ENCODE results near the gene THOC1.
"Not testable (repeated sequence)": the region's sequence is repeated elsewhere in the genome, so short reads cannot be mapped to it uniquely, and the experiment has no call there.

The THOC1 gene, protein sequence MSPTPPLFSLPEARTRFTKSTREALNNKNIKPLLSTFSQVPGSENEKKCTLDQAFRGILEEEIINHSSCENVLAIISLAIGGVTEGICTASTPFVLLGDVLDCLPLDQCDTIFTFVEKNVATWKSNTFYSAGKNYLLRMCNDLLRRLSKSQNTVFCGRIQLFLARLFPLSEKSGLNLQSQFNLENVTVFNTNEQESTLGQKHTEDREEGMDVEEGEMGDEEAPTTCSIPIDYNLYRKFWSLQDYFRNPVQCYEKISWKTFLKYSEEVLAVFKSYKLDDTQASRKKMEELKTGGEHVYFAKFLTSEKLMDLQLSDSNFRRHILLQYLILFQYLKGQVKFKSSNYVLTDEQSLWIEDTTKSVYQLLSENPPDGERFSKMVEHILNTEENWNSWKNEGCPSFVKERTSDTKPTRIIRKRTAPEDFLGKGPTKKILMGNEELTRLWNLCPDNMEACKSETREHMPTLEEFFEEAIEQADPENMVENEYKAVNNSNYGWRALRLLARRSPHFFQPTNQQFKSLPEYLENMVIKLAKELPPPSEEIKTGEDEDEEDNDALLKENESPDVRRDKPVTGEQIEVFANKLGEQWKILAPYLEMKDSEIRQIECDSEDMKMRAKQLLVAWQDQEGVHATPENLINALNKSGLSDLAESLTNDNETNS

DNA sequence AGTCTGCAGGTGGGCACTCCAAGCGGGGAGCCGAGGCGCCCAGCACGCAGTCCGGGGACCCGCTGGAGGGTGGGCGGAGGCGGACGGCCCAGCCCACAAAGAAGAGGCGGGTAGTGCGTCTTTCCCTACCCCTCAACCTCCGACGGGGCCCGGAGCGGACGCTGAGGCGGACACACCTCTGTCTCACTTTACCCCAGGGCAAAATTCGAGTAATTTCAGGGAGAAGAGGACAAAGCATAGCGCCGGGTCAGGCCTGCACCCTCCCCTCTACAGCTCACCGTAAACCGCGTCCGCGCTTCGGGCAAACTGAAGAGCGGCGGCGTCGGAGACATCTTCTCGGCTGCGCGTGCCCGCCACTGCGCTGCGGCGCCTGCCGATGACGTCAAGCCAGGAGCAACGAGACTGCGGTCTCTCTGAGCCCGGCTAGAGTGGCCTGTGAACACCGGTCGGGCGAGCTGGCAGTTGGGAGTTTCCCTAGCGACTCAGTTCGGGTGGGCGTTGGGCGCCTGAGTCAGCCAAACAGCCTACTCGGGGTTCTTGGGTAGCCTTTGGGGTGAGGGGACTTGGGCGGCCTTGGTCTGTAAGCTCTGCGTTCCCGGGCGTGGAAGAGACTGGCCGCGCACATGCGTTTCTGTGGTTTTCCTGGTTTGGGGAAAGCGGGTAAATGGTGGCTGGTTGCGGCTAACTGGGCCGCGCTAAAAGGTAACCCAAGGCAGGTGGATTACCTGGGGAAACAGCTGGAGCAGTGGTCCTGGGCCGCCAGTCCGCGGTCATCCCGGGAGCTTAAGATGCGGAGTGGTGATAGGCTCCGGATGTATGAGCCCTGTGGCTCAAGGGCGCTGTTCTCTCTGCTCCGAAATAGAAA is at the start of gene THOC1:
THOC1 (minus strand) TSS at position 360 of the 865 bp plus-strand sequence; CDS start at position 332, 28 bp downstream.
- DNase-seq (ENCODE audit: low read depth), result peak; percentile 93

DNA sequence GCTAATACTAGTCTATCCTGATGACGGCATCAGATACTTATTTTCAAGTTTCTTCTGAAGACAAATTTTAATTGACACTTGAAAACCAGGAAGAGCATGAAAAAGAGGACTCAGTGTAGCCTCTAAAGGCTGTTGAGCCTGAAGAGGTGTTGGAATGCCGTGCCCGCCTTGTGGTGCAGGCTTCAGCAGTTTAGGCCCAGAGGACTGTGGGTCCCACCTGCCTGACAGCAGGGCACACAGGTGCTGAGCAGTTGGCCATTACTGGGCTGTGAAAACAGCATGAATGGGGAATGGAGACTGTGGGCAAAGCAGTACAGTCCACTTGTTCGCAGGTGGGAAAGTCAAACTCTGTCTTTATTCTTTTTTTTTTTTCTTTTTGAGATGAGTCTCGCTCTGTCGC is 49.8 kb upstream of the THOC1 start:
- DNase-seq (ENCODE audit: low read depth), result no peak

DNA sequence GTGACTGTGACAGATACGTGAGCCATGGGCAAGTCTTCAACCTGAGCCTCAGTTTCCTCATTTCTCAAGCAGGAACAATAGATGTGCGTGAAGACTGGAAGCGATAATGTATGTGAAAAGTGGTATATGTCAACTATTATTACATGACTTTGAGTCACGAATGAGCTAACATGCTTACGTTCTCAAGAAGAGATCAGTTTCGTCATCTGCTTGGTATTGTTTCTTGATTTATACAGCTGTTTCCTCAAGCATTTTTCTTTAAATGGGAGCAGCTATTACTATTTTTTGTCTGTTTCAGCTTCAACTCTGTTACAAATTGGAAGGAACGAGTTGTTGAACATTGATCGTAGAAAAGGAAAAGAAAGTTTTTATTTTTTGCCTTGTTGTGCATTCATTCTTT is 48.5 kb upstream of the THOC1 start:
- no peak for DNase-seq (ENCODE audit: low read depth)

DNA sequence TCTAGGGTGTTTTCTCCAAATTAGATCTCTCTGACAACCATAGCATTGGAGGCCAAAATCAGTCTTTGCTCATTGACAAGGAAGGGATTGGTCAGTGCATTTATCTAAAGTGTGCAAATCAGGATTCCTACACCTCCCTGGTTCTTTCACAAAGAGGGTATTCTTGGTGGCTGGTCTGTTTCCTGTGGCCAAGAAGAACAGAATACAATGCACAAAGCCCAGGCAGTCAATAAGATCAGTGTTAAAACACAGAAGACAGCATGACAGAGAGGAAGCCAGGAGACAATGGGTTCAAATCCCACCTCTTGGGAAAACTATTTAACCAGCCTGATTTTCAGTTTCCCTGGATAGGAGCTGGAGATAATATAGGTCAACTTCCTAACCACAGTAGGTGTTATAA is 46.1 kb upstream of the THOC1 start:
- DNase-seq (ENCODE audit: low read depth), result no peak

DNA sequence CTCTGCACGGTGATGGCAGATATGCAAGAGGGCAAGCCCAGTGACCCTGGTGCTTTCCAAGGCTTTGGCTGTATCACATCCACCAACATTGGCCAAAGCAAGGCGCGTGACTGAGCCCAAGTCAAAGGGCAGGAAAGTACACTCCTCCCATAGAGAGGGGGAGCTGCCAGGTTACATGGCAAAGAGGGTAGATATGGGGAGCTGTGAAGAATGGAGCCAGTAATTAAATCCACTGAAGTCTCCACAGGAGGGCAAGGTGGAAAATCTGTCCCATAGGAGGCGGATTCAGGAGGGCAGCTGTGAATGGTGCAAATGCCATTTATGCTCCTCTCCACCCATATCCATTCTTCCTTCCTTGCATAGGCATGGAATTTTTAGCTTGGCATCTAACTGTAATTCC is 44.6 kb upstream of the THOC1 start:
- no peak for DNase-seq (ENCODE audit: low read depth)

DNA sequence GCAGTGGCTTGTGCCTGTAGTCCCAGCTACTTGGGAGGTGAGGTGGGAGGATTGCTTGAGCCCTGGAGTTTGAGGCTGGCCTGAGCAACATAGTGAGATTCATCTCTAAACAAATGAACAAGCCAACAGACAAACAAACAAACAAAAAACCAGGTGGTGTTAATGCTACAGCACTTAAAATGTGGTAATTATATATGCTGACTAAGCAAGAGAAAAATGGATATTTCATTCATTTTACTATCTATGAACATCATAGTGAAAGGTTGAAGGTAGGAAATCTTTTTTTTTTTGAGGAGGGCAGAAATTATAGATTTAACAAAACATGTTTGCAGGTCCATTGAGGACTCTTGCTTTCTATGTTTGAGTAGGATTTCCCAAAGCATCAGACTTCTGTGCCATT is 42.2 kb upstream of the THOC1 start:
- DNase-seq (ENCODE audit: low read depth), result no peak

DNA sequence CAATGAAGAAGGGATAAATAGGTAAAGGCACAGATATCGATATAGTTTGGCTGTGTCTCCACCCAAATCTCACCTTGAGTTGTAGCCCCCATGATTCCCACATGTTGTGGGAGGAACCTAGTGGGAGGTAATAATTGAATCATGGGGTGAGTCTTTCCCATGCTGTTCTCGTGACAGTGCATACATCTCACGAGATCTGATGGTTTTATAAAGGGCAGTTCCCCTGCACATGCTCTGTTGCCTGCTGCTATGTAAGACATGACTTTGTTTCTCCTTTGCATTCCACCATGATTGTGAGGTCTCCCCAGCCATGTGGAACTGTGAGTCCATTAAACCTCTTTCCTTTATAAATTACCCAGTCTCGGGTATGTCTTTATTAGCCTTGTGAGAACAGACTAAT is 40.2 kb upstream of the THOC1 start:
- not testable (repeated sequence) for DNase-seq (ENCODE audit: low read depth)

DNA sequence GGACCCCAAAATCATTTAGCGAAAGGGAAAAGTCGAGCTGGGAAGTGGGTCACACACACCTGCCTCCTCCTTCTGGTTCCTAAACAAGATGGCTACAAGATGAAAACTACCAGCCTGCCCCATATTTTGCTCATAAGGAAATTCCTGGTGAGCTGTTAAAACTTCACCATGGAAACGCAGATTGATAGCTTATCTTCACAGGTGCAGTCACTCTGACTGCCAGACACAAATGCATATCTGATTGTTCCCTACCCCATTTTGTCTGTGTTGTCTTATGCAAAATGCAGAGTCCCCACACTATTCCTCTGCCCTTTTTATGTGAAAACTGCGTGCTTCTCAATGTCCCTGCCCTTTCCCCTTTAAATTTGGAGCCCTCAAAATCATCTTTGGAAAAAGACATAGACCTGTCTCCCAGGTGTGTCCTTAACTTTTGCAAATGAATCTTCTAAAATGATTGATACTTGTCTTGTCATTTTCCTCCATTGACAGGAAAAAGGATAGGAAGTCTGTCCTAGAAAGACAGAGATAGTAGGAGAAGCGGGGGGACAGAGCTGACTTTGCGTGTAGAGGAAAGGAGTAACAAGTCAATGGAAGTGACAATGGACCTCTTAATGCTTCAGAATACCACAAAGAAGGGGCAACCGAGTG is 38.9 kb upstream of the THOC1 start:
- DNase-seq (ENCODE audit: low read depth), result no peak

DNA sequence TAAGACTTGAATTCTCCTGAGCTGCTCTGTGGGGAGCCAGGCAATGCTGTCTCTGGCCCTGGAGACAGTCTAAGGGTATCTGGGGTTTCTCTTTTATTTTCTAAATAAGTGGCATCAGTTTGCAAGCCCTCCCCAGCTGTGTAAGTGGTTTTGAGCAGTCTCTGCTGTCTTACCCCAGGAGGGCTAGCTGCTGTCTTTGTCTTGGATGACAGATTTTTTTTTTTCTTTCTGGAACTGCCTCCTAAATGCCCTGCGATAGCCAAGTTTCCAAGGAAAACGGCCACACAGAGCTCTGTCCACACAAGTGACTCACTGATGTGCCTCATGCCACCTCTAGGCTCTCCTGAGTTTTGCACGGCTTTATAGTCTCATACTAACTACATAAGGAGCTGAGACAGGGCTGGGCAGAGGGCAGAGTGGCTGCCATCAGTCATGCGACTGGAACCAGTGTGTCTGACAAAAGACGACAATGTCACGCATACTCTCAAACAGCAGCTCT is 37.2 kb upstream of the THOC1 start:
- DNase-seq (ENCODE audit: low read depth), result no peak

DNA sequence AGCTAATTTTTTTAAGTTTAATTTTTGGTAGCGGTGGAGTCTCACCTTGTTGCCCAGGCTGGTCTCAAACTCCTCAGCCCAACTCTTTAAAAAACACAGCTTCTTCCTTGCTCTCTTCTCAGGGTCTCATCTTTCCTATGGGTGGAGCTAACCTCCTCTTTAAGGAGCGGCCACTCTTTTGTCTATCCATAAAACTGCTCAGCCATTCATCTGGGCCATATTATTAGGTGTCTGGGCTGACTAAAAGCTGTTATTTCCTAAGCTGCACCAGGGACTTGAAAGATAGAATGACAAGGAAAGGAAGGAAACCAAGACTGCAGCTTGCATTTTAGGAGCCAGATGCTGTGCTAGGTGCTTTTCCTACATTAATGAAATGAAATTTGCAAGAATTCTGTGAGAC is 35.8 kb upstream of the THOC1 start:
- DNase-seq (ENCODE audit: low read depth), result no peak

DNA sequence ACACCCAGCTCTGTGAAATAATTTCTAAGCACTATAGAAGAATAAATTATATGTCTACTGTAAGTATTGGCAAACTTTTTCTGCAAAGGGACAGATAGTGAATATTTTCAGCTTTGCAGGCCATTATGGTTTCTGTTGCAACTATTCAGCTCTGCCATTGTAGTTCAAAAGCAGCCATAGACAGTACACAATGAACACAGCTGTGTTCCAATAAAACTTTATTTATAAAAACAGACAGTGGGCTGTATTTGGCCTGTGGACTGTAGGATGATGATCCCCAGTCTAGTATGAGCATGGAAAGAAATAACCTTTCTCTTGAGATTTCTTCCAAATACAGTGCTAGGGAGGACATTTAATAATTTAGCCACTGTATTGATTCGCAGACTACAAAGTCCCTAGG is 35.2 kb upstream of the THOC1 start:
- DNase-seq (ENCODE audit: low read depth), result no peak

DNA sequence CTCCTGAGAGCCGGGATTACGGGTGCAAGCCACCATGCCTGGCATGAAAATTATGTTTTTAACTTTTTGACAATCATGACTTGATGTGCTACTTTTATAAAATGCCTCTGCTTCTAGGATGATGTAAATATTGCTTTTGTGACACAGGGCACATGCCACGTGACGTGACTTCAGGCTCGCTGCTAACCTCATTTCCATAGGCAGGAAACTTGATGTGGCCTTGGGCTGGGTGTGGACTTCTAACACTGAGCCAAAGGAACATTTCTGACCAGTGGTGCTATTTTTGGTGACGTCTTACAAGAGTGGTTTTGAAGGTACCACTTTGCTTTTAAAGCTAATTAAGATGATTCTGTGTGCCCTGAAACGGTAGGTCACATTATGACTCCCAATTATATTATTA is 34.2 kb upstream of the THOC1 start:
- no peak for DNase-seq (ENCODE audit: low read depth)

DNA sequence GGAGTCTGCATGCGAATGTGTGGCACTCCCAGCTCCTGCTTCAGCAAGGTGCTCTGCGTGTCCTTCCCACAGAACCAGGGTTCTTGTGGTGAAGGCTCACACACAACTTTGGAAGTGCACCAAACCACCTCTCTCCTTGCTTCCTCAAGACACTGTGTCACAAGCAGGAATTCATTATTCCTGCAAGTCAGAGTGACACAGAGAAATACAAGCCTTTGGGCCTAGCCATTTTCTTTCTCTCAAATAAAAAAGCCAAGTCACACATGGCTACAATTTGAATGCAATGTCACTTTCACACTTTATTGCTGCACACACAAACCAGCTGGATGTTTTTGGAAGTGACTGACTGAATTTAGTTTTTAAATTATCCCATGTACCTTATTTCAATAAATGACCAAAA is 30.1 kb upstream of the THOC1 start:
- no peak for DNase-seq (ENCODE audit: low read depth)

DNA sequence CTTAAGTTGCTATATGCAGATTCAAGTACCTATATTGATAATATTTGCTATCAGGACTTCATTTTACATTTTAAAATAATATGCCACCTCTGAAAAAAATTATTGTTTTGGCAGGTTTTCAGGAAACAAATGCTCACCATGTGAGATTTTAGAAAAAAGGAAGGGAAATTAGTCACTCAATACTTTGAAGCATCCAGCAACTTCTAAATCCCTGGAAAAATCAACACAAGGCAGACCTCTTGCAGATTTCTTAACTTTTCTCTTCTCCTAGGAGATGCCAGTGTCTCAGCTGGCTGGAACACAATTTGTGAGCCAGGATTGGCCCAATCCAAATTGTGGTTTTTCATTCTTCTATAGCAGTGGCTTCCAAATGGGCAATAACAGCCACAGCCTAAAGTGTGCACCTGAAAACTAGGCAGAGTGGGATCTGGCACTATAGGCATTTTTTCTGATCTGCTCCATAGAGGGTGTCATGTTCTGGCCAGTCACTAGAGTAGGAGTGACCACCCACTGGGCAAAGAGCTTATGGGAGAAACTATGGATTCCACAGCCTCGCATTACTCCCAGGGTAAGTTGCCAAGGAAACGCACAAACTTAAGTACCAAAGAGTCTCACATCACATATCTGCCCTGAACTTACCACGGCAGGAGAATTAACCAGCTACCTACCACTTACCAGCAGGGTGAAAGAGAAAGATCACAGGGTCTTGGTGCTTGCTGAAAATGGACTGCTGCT is 28.1 kb upstream of the THOC1 start:
- DNase-seq (ENCODE audit: low read depth), result no peak

DNA sequence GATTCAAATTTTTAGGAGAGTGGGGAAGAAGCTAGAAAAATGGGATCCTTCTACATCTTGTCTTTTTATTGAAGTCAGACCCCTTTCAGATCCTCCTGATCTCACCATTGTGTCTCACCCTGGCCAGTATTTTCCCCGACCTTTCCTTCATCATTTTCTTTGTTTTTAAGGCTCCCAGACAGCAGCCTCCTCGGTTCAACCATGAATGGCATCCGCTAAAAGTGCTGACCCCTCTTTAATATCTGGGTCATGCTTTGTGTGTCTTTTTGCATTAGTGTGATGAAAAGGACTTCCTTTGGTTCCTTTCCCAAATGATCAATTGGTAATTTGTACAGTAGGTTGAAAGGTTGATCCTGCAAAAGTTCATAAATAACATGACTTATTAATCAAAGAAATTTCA is 26.7 kb upstream of the THOC1 start:
- DNase-seq (ENCODE audit: low read depth), result no peak

DNA sequence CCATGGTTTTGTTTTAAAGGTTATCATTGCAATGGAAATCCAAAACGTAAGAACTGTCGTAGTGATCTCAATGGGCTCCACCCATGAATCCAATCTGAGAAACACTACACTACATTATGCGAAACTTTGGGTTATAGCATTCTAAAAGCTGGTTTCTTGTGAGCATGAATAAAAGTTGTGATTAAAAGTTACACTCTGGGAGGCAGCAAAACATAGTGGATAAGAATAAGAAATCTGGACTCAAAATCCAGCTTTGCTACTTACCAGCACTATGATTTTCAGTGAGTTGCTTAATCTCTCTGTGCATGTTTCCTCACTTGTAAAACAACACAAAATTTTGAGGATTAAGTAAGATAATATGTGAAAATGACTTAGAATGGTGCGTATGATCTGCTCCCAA is 25.7 kb upstream of the THOC1 start:
- DNase-seq (ENCODE audit: low read depth), result no peak

DNA sequence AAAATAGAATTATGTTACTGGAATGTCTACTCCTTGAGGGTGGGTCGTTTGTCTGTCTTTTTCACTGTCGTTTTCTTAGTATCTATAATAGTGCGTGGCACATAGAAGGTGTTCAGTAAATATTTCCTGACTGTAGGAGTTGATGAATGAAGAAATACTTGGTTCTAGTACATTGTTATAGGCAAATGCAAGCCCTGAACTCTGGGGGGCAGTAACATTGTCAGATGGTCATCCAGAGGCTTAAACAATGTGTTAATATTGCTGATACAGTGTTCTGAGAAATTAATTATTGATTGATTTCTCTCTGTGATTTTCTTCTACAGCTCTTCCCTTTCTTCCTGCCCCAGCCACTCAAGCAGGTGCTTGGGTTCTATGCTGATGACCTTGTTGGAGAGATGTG is 24.4 kb upstream of the THOC1 start:
- DNase-seq (ENCODE audit: low read depth), result no peak

DNA sequence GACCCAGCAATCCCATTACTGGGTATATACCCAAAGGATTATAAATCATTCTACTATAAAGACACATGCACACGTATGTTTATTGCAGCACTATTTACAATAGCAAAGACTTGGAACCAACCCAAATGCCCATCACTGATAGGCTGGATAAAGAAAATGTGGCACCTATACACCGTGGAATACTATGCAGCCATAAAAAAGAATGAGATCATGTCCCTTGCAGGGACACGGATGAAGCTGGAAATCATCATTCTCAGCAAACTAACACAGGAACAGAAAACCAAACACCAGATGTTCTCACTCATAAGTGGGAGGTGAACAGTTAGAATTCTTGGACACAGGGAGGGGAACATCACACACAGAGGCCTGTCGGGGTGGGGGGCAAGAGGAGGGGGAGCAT is 22.1 kb upstream of the THOC1 start:
- DNase-seq (ENCODE audit: low read depth), result not testable (repeated sequence)

DNA sequence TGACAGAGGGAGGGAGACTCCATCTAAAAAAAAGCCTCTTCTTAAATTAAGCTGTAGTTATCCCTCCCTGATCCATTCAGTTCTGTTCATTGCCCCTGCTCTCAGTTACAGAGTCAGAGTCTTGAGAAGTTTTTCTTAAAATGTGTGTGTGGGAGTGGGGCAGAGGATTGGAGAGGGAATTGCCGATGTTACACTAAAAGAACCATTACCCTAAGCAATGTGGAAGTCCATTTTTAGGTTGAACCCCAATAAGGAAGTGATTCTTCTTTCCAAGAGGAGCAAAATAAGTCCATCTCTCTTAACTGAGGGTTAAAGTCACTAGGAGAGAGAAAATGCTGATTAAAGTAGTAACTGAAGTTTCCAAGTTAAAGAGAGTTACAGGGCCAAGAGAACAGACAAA is 21.2 kb upstream of the THOC1 start:
- DNase-seq (ENCODE audit: low read depth), result no peak

DNA sequence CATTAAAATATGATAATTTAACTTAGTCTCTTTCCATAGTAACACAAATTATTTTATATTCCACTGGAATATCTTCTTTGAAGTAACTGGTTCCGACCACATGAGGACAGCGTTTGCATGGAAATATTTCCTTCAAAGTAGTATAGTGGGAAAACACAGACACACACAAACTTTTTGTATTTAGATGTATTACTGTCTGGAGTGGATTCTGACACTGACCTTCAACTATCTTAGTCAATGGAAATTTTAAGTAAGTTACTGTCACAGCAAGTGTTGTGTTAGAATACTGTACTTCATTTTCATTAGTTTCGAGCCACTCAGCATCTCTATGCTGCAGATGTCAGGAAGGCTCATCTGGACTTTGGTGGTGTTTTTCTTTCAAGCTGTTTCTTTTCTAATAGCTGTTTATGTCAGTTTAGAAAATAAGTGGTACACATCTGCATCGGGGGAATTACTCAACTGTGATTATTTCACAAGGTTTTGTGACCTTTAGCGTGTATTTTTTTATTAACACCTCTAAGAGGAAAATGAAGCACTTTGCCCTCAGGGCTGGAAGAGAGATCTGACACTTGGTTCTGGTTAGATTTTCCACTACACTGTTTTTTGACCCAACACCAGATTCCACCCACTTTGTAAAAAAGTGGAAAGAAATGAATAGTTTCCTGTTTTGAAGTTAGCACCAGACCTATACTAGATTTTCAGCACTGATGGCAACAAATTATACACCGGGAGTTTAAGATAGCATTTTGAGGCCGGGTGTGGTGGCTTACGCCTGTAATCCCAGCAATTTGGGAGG is 18.9 kb upstream of the THOC1 start:
- DNase-seq (ENCODE audit: low read depth), result no peak

DNA sequence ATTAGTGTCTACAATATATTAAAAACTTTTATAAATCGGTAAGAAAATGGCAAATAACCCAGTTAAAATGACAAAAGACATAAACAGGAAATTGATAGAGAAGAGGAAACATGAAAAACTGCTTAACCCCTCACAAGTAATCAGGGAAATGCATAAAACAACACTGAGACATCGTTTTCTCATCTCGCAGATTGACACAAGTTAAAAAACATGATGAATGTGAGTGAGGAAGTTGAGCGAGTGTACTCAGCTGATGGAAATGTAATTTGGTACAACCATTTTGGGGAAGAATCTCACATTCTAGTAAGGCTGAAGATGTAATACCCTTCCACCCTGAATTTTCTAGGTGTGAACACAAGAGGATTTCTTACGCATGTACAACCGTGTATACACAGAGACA is 18.0 kb upstream of the THOC1 start:
- no peak for DNase-seq (ENCODE audit: low read depth)

Data from stimulated activated CD8-positive, alpha-beta memory T cell treated with anti-CD3 and anti-CD28 coated beads, Interleukin-12 subunit alpha, Interleukin-12 subunit beta, amount 100 ng/mL, for 1 hour (primary cell).